H9 (cell line): ENCODE results near the gene GET3. TPM values are rescaled to one million over a fixed set of nuclear protein-coding genes. Genes with fewer than 3 reads are reported as not detected.

Source experiments
- DNase-seq: peaks from one replicate; pipeline ENCODE4 v3.0.0-alpha.2; 2017
- H2AFZ ChIP-seq: one replicate; pipeline ENCODE4 v1.6.1; 2013; ENCODE audit warnings: mild to moderate bottlenecking, low read length, control low read depth, moderate library complexity
- H2AK5ac ChIP-seq: 2 replicates; pipeline ENCODE4 v1.6.1; 2013; ENCODE audit warnings: low read length, control low read depth, mixed read lengths; ENCODE audit not compliant: insufficient read length
- H2BK120ac ChIP-seq: one replicate; pipeline ENCODE4 v1.6.1; 2013; ENCODE audit warnings: low read depth, mild to moderate bottlenecking, low read length, control low read depth, inconsistent platforms; ENCODE audit not compliant: poor library complexity, severe bottlenecking
- H2BK12ac ChIP-seq: 2 replicates; pipeline ENCODE4 v1.6.1; 2013; ENCODE audit warnings: low read length, control low read depth, mixed read lengths, low read depth; ENCODE audit not compliant: insufficient read length
- H2BK15ac ChIP-seq: 2 replicates; pipeline ENCODE4 v1.6.1; 2013; ENCODE audit warnings: low read depth, low read length, control low read depth
- H2BK20ac ChIP-seq: one replicate; pipeline ENCODE4 v1.6.1; 2013; ENCODE audit warnings: low read depth, mild to moderate bottlenecking, low read length, control low read depth, inconsistent platforms; ENCODE audit not compliant: poor library complexity, severe bottlenecking
- H2BK5ac ChIP-seq: 2 replicates; pipeline ENCODE4 v1.6.1; 2013; ENCODE audit warnings: low read length, control low read depth, mixed read lengths; ENCODE audit not compliant: insufficient read length
- H3K14ac ChIP-seq: 2 replicates; pipeline ENCODE4 v1.6.1; 2013; ENCODE audit warnings: low read length, control low read depth; ENCODE audit not compliant: insufficient read depth
- H3K18ac ChIP-seq: 2 replicates; pipeline ENCODE4 v1.6.1; 2013; ENCODE audit warnings: low read depth, mild to moderate bottlenecking, mixed read lengths, low read length, control low read depth; ENCODE audit not compliant: insufficient read length
- H3K23ac ChIP-seq: 2 replicates; pipeline ENCODE4 v1.6.1; 2013; ENCODE audit warnings: low read length, control low read depth, mixed read lengths, low read depth; ENCODE audit not compliant: insufficient read length
- H3K23me2 ChIP-seq: 2 replicates; pipeline ENCODE4 v1.6.1; 2013; ENCODE audit warnings: low read depth, mild to moderate bottlenecking, mixed read lengths, low read length, control low read depth; ENCODE audit not compliant: insufficient read length, poor library complexity, severe bottlenecking
- H3K27ac ChIP-seq: 2 replicates; pipeline ENCODE4 v1.5.1; 2013; ENCODE audit warnings: low read length, control low read depth, mixed read lengths, low read depth; ENCODE audit not compliant: insufficient read length
- H3K27me3 ChIP-seq: 2 replicates; pipeline ENCODE4 v1.6.1; 2013; ENCODE audit warnings: low read length, control low read depth, inconsistent platforms; ENCODE audit not compliant: insufficient read depth
- H3K4ac ChIP-seq: 2 replicates; pipeline ENCODE4 v1.6.1; 2013; ENCODE audit warnings: low read depth, mild to moderate bottlenecking, control low read depth, inconsistent platforms, low read length, moderate library complexity
- H3K4me1 ChIP-seq: 2 replicates; pipeline ENCODE4 v1.6.1; 2013; ENCODE audit warnings: low read length, control low read depth, inconsistent platforms; ENCODE audit not compliant: insufficient read depth
- H3K4me2 ChIP-seq: 2 replicates; pipeline ENCODE4 v1.6.1; 2013; ENCODE audit warnings: low read length, control low read depth, mixed read lengths; ENCODE audit not compliant: insufficient read length, insufficient read depth
- H3K56ac ChIP-seq: 2 replicates; pipeline ENCODE4 v1.6.1; 2013; ENCODE audit warnings: low read depth, mild to moderate bottlenecking, mixed read lengths, low read length, control low read depth; ENCODE audit not compliant: insufficient read length
- H3K79me1 ChIP-seq: 2 replicates; pipeline ENCODE4 v1.6.1; 2013; ENCODE audit warnings: low read depth, mild to moderate bottlenecking, moderate library complexity, low read length, control low read depth, inconsistent platforms; ENCODE audit not compliant: insufficient read depth, poor library complexity, severe bottlenecking
- H3K79me2 ChIP-seq: 2 replicates; pipeline ENCODE4 v1.6.1; 2013; ENCODE audit warnings: low read length, control low read depth, inconsistent platforms; ENCODE audit not compliant: insufficient read depth
- H3K9ac ChIP-seq: 2 replicates; pipeline ENCODE4 v1.6.1; 2013; ENCODE audit warnings: low read length, control low read depth, mixed read lengths; ENCODE audit not compliant: insufficient read length; ENCODE audit errors: extremely low read depth
- H3K9me3 ChIP-seq: one replicate; pipeline ENCODE4 v1.6.1; 2013; ENCODE audit warnings: low read depth, low read length, inconsistent platforms; ENCODE audit not compliant: control insufficient read depth
- H3T11ph ChIP-seq: one replicate; pipeline ENCODE4 v1.6.1; 2013; ENCODE audit warnings: mild to moderate bottlenecking, low read length, control low read depth, inconsistent platforms
- H4K20me1 ChIP-seq: one replicate; pipeline ENCODE4 v1.6.1; 2013; ENCODE audit not compliant: control insufficient read depth, insufficient read length, insufficient read depth
- H4K5ac ChIP-seq: 2 replicates; pipeline ENCODE4 v1.6.1; 2013; ENCODE audit warnings: low read depth, mild to moderate bottlenecking, mixed read lengths, low read length, control low read depth; ENCODE audit not compliant: insufficient read length
- H4K8ac ChIP-seq: replicated peaks from 2 replicates; pipeline ENCODE4 v1.6.1; 2013; ENCODE audit warnings: low read length, control low read depth, mixed read lengths, low read depth; ENCODE audit not compliant: insufficient read length
- H4K91ac ChIP-seq: 2 replicates; pipeline ENCODE4 v1.6.1; 2013; ENCODE audit warnings: low read depth, mild to moderate bottlenecking, moderate library complexity, mixed read lengths, low read length, control low read depth; ENCODE audit not compliant: insufficient read length
- H3K27ac Mint-ChIP-seq, 3 experiments: 2 replicates in 2 of 3; 3 replicates in 1 of 3; pipeline ENCODE4 v1.8.0; 2020 to 2021; ENCODE audit warnings: mixed read lengths in 3 of 3, mild to moderate bottlenecking in 1 of 3, moderate library complexity in 1 of 3
- H3K27me3 Mint-ChIP-seq: 2 replicates; pipeline ENCODE4 v1.8.0; 2021; ENCODE audit warnings: low read depth, mild to moderate bottlenecking, moderate library complexity, mixed read lengths
- H3K36me3 Mint-ChIP-seq, 3 experiments: 2 replicates in 2 of 3; 3 replicates in 1 of 3; pipeline ENCODE4 v1.8.0; 2020 to 2021; ENCODE audit warnings: low read depth in 3 of 3, mixed read lengths in 3 of 3; ENCODE audit not compliant: insufficient read depth in 1 of 3
- H3K4me1 Mint-ChIP-seq, 2 experiments: 2 replicates each; pipeline ENCODE4 v1.8.0; 2020; ENCODE audit warnings: mixed read lengths in 2 of 2
- H3K4me3 Mint-ChIP-seq, 2 experiments: 2 replicates in 1 of 2; 3 replicates in 1 of 2; pipeline ENCODE4 v1.8.0; 2020 to 2021; ENCODE audit warnings: mild to moderate bottlenecking in 2 of 2, mixed read lengths in 2 of 2, moderate library complexity in 1 of 2
- H3K9me3 Mint-ChIP-seq, 2 experiments: 2 replicates in 1 of 2; 3 replicates in 1 of 2; pipeline ENCODE4 v1.8.0; 2020; ENCODE audit warnings: mild to moderate bottlenecking in 2 of 2, mixed read lengths in 2 of 2, moderate library complexity in 1 of 2
- WGBS: extraction: QIAGEN DNeasy Blood & Tissue Kit; methylation state at CpG from one replicate; pipeline ENCODE4 v1.1.7; 2013; ENCODE audit warnings: missing lambda C conversion rate, low lambda C conversion rate, mixed read lengths; ENCODE audit not compliant: insufficient read length; ENCODE audit errors: extremely low coverage; 5-methylcytosine and 5-hydroxymethylcytosine counted together
- total RNA-seq: library from RNA; stranded (reverse); gene quantifications from 2 replicates; pipeline ENCODE4 v1.2.1, GENCODE V29; 2021
- TF ChIP-seq, protein P1 (sequence below): fragments of 200-600 bp; sonication (generic); conservative IDR thresholded peaks from 3 replicates; pipeline ENCODE4 v1.8.0; 2021; ENCODE audit warnings: antibody characterized with exemption, mild to moderate bottlenecking

The GET3 gene
- total RNA-seq, 1 experiment from 2014 or later, result 81.6 TPM

DNA sequence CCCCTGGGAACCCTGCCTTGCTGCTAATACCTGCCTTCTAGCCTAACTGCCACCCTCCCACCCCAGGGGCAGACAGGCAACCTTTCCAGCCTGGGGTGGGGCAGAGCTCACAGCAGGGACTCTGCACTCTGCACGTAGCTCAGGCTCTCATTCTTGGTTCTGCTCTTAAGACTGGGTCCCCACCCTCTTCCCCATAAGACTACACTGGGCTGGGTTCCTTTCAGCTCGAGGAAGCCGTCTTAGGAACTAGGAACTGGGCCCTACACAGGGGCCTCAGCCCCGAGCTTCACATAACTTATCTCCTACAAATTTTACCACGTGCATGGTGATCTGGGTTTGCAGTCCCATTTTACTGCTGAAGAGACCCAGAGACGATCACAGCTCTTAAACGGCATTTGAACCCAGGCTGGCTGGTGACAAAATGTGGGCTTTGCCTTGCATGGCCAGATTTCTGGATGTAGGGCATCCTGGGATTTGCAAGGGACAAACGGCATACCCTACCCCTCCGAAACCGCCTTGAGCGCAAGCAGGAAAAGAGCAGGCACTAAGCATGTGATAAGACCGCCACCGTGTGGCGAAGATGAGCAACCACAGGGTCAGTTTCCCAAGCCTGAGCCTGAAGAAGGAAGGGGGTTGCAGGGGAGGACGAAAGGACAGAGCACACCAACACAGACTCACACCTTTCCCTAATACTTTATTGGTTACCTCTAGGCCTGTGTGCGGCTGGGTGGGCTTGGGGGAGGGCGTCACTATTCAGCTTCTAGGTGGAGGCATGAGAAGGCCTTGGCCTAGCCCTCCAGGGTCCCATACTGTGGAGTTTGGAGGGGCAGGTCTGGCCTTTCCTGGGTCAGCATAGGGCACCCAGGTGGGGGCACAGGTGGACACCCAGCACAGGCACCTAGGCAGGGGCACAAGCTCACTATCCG, 59.1 kb downstream of the GET3 start:
- peaks cover 2% of the 10 kb centered on the region for H3K27me3 Mint-ChIP-seq
- TF ChIP-seq, protein P1, sequence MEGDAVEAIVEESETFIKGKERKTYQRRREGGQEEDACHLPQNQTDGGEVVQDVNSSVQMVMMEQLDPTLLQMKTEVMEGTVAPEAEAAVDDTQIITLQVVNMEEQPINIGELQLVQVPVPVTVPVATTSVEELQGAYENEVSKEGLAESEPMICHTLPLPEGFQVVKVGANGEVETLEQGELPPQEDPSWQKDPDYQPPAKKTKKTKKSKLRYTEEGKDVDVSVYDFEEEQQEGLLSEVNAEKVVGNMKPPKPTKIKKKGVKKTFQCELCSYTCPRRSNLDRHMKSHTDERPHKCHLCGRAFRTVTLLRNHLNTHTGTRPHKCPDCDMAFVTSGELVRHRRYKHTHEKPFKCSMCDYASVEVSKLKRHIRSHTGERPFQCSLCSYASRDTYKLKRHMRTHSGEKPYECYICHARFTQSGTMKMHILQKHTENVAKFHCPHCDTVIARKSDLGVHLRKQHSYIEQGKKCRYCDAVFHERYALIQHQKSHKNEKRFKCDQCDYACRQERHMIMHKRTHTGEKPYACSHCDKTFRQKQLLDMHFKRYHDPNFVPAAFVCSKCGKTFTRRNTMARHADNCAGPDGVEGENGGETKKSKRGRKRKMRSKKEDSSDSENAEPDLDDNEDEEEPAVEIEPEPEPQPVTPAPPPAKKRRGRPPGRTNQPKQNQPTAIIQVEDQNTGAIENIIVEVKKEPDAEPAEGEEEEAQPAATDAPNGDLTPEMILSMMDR, result peak; percentile 96
- Histone ChIP-seq H3K9ac (no peak overlapping the region), H3T11ph (no peak overlapping the region), H3K23me2 (peaks cover 29% of the 10 kb centered on the region), H2BK15ac (no peak overlapping the region), H2AFZ (no peak overlapping the region), H3K18ac (no peak overlapping the region), H2BK12ac (no peak overlapping the region), H4K5ac (no peak overlapping the region), H3K9me3 (no peaks in the 10 kb centered on the region), H3K27me3 (no peaks in the 10 kb centered on the region), H3K79me1 (peaks cover 4% of the 10 kb centered on the region), H3K4ac (no peak overlapping the region), H3K4me2 (no peak overlapping the region), H3K56ac (no peak overlapping the region), H4K8ac (no peak overlapping the region), H2BK120ac (no peak overlapping the region), H3K23ac (no peak overlapping the region), H3K14ac (no peak overlapping the region), H2AK5ac (no peak overlapping the region), H3K79me2 (no peaks in the 10 kb centered on the region), H4K20me1 (no peaks in the 10 kb centered on the region), H2BK5ac (no peak overlapping the region), H3K4me1 (no peaks in the 10 kb centered on the region; the same call in 1 of the 2 replicates), H3K27ac (no peak overlapping the region), H2BK20ac (no peak overlapping the region), H4K91ac (no peak overlapping the region)
- peaks cover 11 to 44% (median 35%) of the 10 kb centered on the region in 3 experiments; a peak in 6 of 7 replicates for H3K36me3 Mint-ChIP-seq
- no peaks in the 10 kb centered on the region for H3K9me3 Mint-ChIP-seq
- peaks cover 23 to 25% of the 10 kb centered on the region in 2 experiments for H3K4me1 Mint-ChIP-seq
- peak overlapping the region; percentile 62 to 84 (median 81); a peak in 4 of 7 replicates for H3K27ac Mint-ChIP-seq
- peak; percentile 90 for DNase-seq
- WGBS, result no CpG with 5 or more reads among the region's 18 CpGs
- H3K4me3 Mint-ChIP-seq, result peak overlapping the region in 1 of 2 experiments; percentile 67; a peak in 2 of 5 replicates
